GM19455 (cell line): ENCODE results near the gene SMC2.

Experiments used
- ATAC-seq: cut with Tn5 transposase; IDR thresholded peaks from one replicate; pipeline ENCODE4 v1.9.1; 2021; ENCODE audit not compliant: unreplicated experiment

SMC2 gene

DNA sequence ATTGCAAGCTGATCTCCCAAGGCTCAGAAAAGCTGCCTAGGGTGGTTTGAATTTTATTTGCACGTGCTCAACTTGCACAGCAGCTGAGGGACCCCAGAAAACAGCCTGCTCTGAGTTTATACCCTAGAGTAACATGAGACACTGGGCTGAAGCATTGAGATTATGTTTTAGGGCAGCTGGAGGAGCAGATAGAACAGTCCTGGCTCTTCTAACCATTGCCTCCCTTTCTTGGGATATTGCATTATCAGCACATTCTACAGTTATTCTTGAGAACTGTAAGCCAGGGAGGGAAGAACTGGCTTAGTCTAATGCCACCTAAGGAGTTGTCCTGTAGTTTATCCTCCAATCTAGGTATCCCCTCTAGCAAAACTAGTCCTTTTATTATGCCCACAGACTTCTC, 10.3 kb downstream of the SMC2 start:
- ATAC-seq, result no peak

DNA sequence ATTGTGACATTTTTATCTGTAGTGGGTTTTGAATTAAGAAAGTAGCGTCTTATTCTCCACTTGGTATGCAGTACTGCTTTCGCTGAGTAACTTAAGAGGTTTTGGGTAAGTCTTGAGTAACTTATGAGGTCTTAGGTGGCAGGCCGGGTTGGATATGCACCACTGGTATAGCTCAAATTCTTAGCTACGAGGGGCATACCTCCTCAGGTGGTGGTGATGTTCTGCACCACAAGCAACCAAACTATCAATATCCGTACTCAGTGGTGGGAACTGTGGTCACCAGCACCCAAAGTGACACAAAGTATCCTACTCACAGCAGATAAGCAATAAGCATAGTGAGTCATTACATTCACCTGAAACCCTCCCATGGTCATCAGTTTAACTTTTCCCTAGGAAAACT, 13.7 kb downstream of the SMC2 start:
- ATAC-seq, result no peak

DNA sequence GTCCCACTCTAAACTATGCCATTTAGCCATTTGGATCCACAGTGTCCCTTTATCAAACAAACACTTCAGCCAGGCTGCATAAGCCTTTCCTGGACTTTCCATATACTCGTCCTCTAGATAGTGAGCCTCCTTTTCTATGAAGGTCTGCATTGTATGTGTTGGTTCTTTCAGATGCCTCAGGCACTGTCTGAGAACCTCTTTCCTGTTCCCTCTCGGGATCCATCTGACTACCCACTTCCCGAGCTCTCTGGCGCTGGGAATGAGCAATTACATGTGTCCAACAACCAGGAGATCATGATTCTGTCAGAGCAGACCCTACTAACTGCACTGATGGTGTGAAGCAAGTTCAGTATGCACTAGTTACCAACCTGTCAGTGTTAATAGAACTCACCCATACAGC, 14.2 kb downstream of the SMC2 start:
- ATAC-seq, result no peak

DNA sequence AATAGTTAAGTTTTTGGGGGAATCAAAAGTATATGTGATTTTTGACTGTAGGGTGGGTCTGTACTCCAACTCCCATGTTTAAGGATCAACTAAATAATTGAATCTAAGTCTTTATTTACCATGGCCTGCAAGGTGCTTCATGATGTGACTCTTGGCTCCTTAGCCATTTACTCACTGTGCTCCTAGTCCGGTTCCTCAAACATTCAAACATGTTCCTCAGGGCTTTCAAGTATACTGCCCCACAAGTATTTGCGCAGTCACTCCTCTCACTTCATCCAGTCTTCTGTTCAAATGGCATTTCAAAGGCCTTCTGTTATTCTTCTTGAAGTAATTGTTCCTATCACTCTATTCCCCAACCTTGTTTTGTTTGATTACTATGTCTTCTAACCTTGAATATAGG, 16.4 kb downstream of the SMC2 start:
- no peak for ATAC-seq

DNA sequence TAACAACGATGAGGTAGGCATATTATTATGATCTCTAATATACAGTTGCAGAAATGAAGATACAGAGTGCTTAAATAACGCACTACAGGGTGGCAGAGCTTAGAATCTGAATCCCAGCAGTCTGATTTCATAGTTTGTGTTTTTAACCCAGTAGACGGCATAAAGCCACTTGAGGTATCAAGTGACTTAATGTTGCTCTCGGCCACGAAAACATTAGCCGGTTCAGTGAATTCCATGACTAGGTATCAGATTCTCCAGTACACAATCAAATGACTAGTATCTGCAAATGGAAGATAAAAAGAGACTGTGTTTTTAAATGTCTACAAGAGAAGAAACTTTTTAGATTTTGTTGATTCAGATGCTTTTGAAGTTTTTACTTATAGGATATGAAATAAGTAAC, 24.8 kb downstream of the SMC2 start:
- no peak for ATAC-seq

DNA sequence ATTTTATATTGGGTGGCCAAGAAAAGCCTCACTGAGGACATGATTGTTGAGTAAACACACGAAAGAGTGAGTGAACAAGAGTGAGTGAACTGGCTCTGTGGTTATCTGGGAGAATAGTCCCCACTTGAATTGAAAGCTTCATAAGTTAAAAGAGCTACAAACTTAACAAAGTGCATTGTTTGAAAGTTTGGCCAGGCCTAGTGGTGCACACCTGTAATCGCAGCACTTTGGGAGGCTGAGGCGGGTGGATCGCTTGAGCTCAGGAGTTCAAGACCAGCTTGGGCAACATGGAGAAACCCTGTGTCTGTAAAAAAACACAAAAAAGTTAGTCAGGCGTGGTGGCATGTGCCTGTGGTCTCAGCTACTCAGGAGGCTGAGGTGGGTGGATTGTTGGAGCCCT, 26.9 kb downstream of the SMC2 start:
- ATAC-seq, result no peak

DNA sequence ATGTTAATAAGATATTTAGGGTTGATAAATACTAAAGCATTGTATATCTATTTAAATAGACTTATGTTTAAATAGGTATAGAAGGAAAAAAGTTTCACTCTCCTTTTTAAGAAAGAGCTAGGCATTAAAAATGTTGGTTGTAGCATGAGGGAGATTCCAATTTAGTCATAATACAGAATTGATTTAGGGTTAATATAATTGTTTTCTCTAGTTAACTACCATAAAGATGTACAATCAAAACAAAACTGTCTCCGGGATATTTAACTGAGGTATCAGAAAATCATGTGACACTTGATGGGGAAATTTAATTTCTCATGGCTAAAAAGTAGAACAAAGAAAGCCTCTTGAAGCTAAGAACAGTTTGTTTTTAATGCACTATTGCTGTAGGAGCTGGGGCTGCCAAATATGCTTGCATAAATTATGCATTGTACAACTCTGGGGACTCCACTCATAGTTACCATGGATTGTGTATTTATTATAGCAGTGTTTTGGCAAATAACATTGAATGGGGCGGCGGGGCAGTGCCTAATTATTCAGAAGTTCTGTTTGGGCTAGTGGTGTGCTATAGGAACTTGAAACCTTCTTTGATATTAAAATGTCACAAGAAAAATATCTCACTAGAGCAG, 44.2 kb downstream of the SMC2 start:
- no peak for ATAC-seq

DNA sequence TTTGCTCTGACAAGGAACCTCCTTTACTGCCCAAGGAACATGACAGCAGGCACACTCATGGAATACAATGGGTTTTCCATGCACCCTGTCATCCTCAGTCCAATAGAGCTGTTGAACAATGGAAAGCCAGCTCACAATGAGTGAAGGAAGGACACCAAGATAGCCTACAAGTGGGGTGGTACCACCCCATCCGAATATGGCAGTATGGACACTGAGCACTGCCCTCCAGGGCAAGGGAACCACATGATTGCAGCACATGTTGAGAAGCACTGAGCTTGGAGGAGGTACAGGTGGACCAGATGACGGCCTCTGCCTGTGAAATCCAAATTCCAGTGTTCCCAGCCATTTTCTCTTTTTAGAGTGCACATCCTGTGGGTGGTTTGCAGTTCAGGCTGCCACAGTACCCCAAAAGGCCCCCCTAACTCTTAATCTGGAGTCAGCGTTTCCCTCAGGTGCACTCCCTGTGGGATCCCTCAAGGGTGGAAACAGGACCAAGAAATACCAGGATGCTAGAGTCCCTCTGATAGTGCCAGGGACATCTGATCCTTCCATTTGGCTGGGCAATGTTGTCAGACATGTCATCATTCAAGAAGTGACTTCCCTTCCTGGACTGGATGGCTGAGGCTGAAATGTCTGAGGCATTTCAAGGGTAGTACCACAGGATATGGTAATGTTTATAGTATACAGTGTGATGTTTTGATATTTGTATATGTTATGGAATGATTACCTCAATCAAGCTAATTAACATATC, 48.9 kb downstream of the SMC2 start:
- no peak for ATAC-seq

DNA sequence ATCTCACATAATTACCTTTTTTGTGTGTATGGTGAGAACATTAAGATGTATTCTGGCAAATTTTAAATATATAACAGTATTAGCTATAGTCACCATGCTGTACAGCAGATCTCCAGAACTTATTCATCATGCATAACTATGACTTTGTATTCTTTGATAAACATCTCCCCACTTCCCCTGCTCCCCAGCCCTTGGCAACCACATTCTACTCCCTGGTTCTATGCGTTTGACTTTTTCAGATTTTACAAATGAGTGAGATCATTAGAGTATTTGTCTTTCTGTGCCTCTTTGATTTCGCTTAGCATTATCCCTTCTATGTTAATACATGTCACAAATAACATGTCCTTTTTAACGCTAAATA, 49.4 kb downstream of the SMC2 start:
- no peak for ATAC-seq

DNA sequence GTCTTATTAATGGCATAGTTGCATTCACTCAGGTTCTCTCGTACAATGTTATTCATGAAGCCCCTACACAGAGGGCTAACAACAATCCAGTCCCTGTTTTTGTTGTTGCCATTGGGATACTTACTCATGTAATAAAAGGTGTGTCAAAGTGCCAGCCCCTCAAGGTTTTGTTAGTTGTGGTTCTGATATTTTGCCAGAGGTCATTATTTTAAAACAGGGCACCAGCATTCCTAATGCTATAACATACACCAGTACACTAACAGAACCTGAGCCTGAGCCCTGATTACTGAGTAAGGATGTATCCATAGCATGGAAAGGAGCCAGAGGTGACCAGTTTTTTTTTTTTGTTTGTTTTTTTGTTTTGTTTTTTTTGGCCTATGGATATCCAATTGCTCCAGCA, 50.2 kb downstream of the SMC2 start:
- ATAC-seq, result no peak

DNA sequence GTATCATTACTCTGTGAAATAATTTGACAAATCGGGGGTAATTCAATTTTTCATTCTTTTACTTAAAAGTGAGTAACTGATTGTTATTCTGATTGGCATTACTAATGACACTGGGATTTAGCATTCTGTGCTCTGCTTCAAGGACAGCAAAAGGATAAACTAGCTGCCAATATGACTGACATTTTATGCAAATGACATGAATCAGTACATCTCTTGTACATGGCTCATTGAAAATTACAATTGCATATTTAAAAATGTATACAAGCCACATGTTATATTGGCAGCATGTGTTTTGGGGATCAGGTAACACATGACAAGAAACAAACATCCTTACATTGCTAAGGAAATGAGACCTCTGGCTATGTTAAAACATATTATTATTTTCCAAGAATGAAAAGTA, 79.0 kb downstream of the SMC2 start:
- no peak for ATAC-seq

DNA sequence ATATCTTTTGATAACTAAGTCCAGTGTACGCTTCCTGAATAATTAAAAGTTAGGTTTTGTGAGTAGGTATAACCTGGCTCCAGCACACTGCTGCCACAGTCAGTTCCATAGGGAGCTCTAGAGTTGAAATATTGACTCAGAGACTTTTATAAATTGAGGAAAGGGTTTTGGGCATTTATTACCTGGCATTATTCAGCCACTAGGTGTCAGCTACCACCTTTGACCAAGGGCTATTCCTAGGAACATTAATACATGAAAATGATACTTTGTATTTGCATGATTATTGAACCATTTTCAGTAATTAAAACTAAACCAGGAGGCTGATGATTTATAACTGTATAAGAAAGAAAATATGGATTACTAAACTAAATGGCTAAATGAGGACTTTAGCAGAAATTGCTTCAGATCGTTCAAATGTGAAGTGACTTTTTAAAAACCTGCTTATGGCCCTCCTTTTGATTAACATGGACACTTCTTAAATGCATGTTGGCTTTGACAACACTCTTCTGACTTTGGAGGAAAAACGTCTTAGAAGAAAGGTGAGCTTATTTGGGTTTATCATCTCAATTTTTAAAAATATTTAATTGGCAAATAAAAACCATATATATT, 83.0 kb downstream of the SMC2 start:
- no peak for ATAC-seq

DNA sequence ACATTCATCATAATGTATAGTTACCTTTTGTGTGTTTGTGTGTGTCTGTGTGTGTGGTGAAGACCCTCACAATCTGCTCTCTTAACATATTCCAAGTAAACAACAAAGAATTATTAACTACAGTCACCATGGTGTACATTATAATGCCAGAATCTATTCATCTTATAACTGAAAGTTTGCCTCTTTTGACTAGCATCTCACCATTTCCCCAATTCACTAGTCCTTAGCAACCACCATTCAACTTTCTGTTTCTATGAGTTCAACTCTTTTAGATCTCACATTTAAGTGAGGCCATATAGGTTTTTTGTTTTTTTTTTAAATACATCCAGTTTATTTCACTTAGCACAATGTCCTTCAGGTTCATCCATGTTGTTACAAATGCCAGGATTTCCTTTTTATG, 83.6 kb downstream of the SMC2 start:
- ATAC-seq, result no peak
